Activated gamma-delta T cell (primary cell): Measurements from ENCODE around the gene SMR3B.

Source experiments
- DNase-seq: peaks from one replicate; lab custom pipeline; 2025; lab: John Stamatoyannopoulos, UW
- total RNA-seq, 2 donors: gene quantifications; one replicate each; lab custom pipeline; 2026; lab: John Stamatoyannopoulos, UW

The SMR3B gene
- 0 to 0.04 reads per million in 2 donors for total RNA-seq

DNA sequence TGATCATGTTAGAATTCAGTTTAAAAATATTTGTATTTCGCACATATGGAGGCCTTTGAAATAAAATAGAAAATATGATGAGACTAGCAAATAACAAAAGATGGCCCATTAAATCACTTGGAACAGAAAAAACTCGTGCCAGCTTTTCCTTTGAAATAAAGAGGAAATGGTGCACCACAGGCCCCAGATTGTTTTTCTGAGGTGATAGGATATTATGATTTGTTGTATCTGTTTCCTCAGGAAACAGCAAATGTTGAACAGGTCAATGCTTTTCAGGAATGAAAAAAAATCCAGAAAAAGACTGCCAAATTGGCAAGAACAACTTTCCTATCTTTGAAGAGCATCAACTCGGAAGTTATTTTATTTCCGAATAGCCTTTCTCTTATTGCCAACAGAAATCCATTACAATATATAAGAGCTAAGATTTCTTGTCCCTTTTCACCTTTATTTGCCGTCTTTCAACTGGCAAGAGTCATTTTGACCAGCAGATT, at the start of gene SMR3B:
Gene SMR3B, plus strand, starts transcription at position 441 of the 491 bp plus-strand sequence. CDS start 1,380 bp downstream, outside the sequence.
- DNase-seq, result no peak

DNA sequence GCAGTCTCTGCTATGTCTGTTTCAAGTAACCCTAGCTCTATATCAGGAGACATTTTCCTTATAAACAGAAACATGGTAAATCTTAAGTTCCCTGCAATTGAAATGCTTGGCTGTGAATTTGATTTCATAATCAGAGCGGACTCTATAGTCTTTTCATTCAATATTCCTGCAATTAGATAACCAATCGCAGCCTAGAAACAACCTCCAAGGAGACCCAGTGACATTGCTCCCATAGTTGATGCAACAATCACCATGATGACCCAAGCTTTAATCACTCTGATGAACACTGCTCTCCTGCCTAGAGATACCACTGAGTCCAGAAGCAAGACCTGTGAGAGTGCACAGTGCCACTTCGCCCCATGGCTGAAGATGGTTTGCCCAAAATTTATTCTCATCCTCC, 48.2 kb upstream of the SMR3B start, which contains the start of gene CABS1:
Gene CABS1, plus strand, starts transcription at position 301 of the 400 bp plus-strand sequence. Its CDS starts 59 bp downstream, at position 360.
- no peak for DNase-seq

DNA sequence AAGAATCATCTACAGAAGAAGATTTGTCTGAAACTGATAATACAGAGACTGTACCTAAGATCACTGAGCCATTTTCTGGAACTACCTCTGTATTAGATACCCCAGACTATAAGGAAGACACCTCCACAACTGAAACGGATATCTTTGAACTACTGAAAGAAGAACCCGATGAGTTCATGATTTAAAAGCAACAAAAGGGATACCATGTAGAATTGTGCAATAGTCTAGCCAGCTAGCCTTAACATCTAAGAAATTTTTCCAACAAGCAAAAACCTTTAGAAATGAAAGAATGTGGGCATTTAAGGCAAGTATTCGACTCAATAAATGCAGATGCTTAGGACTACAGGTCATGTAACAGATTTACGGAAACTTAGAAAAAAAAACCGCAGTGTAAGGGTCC, 46.9 kb upstream of the SMR3B start:
- DNase-seq, result no peak

DNA sequence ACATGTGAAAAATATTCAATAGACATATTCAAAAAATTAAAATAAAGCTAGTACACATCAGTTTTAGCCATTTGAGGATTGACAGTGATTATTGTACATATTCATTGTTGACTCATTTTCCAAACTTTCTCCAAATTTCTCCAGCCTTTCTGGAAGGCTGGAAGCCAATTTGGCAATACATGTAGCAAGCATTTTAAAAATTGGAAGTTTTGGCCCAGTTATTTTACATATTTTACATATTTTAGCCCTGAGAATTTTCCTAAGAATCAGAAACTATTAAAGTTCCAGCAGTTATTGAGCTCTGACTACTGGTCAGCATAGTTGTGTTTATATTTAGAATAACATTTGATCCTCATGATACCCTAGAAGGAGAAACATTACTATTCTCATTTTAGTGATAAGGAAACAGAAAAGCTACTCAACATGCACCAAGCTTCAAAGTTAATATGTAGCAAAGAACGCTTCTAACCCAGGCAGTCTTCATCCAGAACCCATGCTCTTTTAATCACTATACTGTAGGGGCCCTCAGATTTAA, 45.0 kb upstream of the SMR3B start:
- DNase-seq, result no peak

DNA sequence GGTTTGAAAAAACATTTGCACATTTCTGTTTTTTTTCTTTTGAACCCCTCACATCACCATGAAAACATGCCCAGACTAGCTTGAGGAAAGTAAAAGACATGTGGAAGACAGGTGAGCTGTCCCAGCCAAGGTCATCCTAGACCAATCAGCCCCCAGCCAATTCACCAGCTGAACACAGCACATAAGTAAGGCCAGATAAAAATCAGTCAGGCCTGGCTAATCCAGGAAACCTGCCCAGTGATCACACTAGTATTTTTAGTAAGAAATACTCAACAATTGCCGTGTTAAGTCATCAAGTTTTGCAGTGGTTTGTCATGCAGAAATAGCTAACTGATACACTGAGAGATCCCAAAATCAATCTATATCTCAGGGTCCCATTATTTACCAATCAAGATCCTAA, 26.7 kb upstream of the SMR3B start:
- no peak for DNase-seq

DNA sequence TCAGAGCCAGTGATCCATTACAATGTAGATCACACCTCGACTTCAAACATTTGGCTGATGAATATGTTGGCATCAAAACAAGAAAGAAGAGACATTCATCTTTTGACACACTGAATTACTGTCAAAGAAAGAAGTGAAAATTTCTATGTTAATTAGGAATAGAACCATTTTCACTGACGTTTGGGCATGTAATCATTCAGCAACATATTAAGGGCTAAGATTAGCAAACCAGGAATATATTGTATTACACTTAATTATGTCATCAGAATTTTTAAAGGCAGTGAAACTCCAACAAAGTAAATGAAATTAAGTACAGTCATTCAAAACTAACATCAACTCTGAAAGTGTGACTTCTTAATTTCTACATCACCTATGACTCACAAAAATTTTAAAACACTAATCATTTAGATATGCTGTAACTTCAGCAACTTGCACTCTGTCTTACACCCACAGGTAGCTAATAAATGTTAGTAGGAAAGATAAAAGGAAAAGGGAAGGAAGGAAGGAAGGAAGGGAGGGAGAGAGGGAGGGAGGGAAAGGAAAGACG, 23.7 kb upstream of the SMR3B start:
- DNase-seq, result no peak

DNA sequence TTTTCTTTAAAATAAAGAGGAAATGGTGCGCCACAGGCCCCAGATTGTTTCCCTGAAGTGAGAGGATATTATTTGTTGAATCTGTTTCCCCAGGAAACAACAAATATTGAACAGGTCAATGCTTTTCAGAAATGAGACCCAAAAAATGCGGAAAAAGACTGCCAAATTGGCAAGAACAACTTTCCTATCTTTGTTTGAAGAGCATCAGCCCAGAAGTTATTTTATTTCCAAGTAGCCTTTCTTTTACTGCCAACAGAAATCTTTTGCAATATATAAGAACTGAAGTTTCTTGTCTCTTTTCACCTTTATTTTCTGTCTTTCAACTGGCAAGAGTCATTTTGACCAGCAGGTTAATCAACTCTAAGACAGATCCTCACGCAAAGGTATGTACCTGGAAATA, 22.5 kb upstream of the SMR3B start, which contains the start of gene SMR3A:
Gene SMR3A, plus strand, starts transcription at position 301 of the 400 bp plus-strand sequence. CDS start 1,356 bp downstream, outside the sequence.
- no peak for DNase-seq

DNA sequence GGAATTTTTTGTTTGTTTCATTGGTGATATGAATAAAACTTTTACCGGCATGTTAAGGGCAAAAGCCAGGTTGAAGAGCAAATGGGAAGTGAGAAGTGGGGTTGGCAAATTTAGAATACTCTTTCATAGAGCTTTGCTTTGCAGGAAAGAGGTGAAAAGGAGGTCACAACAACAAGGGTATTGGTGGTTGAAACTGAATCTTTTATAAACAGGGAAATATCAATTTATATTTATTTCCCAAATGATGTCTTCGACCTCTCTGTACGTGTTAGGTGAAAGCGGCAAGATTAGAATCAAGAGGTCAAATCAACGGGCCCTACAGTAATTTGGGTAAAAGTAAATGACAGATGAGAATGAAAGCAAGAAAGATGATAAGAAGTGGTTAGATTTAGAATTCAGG, 18.9 kb upstream of the SMR3B start:
- no peak for DNase-seq

DNA sequence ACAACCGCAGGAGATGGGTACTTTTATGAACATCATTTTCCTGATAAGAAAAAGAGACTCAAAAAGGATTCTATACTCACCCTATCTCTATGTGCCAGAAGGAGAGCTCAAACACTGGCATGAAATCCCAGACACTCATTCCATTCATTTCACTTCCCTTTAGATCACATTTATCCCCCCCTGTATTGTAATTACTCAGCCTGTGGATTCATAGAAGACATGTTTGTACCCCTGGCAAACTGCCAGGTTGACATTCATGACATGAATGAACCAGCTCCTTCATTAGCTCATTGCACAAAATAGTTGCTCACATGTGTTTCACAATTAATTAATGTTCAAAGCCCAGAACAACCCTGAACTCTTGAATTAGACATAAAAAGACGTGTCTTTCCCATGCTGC, 17.5 kb upstream of the SMR3B start:
- no peak for DNase-seq

DNA sequence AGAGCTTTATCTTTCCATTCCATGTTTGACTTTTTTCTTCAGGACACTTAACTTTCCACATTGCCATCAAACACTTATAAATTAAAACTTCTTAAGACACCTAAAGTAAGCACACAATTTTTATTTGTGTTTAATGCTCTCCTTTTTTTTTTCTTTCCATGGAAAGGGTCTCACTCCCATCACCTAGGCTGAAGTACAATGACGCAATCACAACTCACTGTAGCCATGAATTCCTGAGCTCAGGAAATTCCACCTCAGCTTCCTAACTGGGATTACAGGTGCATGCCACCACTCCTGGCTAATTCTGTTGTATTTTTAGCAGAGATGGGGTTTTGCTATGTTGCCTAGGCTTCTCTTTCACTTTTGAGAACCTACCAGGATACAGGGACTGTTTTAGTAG, 15.1 kb upstream of the SMR3B start:
- no peak for DNase-seq

DNA sequence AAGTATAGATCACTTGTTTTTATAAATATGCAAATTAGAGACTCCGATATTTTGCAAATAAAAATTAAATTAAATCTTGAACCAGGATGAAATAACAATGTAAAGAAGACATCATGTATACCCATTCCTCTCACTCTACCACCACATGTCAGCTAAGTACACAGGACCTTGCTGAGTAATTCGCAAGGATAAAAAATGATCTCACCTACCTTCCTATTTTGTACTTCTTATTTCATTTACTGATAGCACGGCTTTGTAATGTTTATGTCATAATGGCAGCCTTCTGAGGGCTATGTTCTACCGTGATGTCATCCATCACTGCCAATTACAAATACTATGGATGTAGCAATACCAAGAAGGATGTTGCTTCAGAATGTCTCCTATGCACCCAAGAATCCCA, 10.9 kb upstream of the SMR3B start:
- DNase-seq, result no peak

DNA sequence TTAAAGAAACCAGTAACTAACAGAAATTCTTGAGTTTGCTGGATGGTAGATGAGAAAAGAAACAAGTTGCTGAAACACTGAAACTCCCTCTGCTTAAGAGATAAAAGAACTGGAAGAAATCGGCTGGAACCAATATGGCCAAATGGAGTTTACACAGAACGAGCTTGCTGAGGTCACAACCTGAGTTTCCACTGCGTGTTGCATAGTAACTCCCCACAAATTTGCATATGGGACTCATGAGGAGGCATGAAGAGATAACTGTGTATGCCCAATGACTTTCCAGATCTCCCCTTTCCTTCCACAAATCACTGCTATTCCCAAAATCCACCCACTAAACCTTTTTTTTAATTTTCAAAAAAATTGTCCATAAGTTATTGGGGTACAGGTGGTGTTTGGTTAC, 10.2 kb upstream of the SMR3B start:
- no peak for DNase-seq

DNA sequence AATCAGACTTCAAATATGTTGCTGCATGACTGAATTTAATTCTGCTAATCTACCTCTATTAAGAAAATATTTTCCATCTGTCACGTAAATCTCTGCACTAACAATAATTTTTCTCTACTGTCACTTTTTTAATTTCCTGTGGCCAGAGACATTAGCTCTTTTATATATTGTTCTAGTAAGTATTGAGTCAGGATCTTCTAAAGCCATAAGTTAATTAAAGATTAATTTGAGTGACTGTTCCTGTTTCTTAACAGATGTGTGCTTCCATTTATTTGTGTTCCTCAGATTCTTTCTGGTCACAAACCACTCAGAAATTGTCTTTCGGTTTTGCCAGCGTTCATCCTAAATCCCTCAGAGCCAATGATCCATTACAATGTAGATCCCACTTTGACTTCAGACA, 2.4 kb upstream of the SMR3B start:
- no peak for DNase-seq

DNA sequence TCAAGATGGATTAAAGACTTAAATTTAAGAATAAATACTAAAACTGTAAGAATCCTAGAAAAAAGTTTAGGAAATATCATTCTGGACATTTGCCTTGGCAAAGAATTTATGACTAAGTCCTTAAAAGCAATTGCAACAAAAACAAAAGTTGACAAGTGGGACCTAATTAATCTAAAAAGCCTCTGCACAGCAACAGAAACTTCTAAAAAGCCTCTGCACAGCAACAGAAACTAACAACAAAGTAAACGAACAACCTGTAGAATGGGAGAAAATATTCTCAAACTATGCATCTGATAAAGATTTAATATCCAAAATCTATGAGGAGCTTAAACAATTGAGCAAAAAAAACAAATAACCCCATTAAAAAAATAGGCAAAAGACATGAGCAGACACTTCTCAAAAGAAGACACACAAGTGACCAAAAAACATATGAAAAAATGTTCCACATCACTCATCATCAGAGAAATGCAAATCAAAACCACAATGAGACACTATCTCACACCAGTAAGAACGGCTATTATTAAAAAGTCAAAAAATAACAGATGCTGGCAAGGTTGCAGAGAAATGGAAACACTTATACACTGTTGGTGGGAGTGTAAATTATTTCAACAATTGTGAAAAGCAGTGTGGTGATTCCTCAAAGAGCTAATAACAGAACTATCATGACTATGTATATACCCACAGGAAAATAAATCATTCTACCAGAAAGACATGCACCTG, 9.3 kb downstream of the SMR3B start:
- DNase-seq, result no peak

DNA sequence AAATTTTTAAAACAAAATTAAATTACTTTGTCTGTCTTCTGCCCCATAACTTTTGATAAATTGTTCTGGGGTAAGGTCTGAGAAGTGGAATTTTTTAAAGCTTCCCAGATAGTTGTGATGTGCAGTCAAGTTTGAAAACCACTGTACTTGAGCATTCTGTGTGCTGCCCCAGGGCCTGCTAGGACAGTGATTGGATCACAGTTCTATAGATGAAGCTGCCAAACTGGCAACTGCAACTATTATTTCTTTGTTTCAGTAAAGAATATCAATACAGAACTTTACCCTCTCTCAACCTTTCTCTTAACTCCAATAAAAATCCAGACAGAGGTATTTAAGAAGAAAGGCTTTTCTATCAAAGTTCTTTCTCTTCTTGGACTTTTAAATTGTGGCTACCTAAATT, 14.6 kb downstream of the SMR3B start, which contains the start of gene OPRPN:
Gene OPRPN, plus strand, starts transcription at position 361 of the 400 bp plus-strand sequence. CDS start 1,346 bp downstream, outside the sequence.
- no peak for DNase-seq

DNA sequence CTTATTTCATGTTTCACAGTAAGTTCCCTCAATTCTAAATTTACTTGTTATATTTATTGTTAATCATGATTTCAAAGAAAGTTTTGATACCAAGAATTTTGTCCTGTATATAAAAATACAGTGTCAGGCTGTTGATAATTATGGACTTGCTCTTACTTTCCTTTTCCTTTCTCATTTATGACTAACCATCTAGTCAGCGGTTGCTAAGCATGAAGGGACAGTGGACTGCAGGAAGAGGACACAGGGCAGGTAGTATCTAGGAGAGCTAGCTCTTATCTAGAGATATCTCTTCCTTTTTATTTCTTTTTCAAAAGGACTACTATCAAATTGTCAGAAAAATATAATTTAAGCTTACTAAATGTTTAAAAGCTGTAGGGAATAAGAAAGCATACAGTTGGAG, 16.4 kb downstream of the SMR3B start:
- no peak for DNase-seq

DNA sequence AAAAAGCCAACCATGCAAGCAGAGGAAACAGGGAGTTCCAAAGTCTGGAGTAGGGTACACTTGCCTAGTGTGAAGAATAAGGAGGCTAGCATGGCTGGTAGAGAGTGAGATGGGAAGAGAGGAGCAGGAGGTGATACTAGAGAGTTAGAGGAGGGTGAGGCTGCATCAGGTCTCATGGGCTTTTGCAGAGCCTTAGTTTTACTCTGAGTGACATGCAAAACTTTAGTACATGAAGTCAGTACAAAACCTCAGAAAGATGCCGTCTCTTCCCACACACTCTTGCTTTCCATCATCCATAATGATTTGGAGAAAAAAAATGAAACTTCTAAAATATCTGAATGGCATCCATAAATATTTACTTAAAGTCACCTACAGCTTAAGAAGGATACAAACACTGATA, 19.8 kb downstream of the SMR3B start:
- DNase-seq, result no peak

DNA sequence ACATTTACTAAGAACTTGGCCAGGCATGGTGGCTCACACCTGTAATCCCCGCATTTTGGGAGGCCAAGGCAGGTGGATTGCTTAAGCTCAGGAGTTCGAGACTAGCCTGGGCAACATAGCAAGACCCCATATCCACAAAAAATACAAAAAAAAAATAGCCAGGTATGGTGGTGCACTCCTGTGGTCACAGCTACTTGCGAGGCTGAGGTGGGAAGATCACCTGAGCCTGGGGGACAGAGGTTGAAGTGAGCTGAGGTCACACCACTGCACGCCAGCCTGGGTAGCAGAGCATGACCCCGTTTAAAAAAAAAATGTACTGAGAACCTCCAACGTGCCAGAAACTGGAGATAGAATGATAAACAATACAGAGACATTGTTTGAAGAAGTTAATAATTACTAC, 22.8 kb downstream of the SMR3B start:
- DNase-seq, result no peak

DNA sequence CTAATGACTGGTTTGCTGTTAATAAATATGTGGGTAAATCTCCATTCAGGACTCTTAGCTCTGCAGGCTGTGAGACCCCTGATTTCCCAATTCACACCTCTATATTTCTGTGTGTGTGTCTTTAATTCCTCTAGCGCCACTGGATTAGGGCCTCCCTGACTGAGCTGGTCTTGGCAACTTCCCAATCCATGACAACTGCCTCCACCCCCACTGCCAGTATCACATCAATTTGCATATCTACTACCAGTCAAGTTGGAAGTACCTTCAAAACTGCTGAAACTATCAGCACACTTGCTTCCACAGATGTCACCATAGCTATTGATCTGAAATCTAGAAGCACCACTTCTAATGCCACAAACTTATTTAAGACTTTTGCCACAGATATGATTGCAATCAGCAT, 42.4 kb downstream of the SMR3B start:
- DNase-seq, result no peak

DNA sequence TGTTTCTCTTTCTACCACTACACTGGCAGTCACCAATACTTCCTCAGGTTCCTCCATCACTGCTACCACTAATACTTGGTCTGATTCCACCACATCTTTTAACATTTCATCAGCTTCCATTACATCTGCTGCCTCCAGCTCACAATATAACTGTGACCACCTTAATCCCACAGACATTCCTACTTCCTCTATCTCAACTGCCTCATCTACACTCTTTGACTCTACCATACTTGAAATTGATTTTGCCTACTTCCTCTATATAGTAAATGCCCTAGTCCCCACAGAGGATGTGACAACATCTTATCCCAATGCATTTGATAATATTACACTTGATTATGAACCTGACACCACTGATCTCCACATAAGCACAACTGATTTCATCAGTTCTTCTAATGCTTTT, 43.9 kb downstream of the SMR3B start:
- DNase-seq, result no peak

DNA sequence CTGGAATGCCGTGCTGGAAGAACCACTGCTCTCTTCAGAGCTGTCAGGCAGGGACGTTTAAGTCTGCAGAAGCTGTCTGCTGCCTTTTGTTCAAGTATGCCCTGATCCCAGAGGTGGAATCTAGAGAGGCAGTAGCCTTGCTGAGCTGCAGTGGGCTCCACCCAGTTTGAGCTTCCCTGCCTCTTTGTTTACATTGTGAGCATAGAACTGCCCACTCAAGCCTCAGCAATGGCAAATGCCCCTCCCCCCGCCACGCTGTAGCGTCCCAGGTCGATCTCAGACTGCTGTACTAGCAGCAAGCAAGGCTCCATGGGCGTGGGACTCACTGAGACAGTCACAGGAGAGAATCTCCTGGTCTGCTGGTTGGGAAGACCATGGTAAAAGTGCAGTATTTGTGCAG, 54.3 kb downstream of the SMR3B start:
- DNase-seq, result no peak
